Amygdala (tissue), 56 donors: ENCODE results near the gene INTS1.

ENCODE experiments used
- DNase-seq, 56 donors: peaks; one replicate each; lab custom pipeline; 2025; lab: John Stamatoyannopoulos, UW

INTS1 gene

DNA sequence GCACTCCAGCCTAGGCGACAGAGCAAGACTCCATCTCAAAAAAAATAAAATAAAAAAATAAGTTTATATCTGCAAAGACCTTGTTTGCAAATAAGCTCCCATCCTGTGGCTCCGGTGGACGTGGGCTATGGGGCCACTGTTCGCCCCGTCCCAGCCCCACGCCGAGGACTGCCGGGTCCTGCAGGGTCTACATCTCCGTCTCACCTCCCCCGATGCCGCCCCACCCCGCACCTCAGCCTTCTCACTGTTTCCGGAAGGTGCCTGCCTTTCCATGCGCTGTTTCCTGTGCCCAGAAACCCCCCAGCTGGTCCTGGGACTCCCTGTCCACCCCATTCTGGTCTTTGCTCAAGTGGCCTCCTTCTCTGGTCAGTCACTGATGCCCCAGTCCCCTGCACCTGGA lies 5.0 kb upstream of the INTS1 start:
- no peak for DNase-seq

DNA sequence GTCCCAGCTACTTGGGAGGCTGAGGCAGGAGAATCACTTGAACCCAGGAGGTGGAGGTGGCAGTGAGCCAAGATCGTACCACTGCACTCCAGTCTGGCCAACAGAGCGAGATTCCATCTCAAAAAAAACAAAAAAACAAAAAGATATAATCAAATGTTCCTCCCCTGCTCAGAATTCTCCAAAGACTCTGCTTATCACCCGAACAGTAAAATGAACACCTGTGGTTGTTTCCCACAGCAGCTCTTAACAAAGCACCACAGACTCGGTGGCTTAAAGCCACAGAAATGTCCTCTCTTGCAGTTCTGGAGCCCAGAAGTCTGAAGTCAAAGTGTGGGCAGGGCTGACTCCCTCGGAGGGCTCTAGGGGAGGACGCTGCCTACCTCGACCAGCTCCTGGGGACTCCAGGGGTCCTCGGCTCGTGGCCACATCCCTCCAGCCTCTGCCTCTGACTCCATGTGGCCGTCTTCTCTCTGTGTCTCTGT lies 4.1 kb upstream of the INTS1 start:
- DNase-seq, result no peak

DNA sequence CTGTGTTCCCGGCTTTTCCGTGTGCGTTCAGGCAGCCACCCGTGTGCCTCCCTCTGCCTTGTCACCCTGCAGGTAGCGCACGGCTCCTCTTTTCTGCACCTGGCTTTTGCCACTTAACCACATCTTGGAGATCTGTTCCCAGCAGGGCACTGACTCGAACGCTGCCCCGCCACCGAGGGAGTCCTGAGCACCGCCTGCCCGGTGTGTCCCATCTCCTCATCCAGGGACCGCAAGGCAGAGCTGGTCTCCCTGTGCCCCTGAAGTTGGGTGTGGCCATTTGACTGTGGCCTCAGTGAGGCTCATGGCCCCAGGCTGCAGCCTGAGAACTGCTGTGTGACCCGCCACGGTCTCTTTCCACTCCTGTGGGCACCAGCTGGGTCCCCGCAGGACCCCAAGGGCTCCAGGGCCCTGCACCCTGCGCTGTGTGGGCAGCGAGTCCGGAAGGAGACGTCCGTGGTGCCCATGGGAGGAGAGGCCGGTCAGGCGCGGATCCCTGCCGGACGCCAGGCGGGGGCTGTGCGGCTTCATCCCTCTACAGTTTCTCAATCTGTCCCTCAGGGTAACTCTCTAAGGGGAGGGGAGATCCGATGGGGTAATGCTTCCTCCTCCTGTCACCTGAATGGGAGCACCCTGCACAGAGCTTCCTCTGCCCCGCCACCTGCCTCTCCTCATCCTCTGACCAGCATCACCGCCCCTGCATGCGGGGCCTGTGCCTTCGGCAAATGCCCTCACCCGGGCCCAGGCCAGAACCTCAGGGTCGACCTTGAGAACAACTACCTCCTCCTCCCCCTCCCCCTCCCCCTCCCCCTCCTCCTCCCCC lies 1.8 kb upstream of the INTS1 start:
- DNase-seq, result peak in 1 of 56 donors; percentile 19

DNA sequence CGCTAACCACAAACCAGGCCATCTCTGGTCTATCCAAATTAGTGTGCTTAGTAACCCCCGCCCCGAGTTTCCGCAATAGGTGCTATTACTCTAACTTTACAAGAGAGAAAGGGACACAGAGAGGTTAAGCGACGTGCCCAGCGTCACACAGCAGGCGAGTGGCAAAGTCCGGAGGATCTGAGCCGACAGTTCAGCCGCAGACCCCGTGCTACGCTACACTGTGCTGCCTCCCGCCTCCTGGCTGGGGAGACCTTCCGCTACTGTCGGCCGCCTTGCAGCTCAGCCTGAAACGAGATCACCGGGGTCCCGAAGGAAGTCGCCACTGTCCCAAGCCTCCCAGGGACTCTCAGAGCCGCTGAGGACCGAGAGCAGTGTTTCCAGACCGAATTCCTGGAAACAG lies 799 bp downstream of the INTS1 start:
- no peak for DNase-seq

DNA sequence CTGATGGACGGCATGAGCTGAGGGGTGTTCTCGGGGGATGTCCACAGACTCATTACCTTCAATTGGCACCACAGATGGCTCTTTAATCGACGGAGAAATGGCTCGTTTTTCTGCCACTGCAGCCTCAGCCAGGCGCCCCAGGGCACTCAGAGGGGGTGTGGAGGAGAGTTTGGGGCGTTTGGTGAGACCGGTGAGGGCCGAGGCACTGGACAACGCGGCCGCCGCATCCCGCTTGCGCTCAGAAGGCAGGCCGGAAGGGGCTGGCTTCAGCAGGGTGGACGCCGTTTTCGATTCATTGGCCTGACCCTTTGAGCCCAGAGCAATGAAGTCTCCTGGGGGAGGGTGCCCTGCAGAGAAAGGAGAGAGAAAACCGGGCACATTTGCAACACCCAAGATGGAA lies 1.3 kb downstream of the INTS1 start:
- no peak for DNase-seq

DNA sequence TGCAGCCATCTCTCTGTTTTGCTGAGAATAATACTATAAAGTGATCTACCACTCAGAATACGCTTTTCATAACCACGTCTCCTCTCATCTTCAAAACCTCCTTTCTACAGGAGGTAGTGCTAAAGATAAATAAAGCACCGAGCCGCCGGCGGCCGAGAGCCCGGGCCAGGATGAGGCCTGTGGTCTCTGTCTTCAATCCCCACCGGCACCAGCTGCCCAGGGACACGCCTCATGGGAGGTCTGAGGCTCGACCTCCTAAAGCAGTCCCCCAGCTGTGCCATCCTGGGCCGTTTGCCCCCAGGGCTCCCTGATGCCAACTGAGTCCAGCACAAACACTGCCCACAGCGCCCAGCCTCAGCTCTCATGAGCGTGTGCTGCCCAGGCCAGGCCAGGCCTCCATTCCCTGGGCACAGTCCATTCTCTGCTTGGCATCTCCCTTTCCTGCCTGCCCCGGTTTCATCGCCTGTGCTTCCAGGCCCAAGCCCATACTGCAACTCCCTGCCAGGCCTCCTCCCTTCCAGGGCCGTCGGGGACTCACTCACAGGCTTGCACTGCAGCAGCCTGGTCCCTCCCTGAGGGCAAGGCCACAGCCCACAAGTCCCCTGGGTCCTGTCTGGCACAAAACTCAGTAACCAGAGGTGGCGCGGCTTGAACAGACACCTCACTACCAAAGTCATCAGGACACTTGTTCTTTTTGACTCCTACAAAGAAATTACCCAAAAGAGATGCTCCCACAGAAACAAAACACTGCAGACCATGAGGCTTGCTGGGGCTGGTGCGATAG lies 2.5 kb downstream of the INTS1 start:
- no peak for DNase-seq

DNA sequence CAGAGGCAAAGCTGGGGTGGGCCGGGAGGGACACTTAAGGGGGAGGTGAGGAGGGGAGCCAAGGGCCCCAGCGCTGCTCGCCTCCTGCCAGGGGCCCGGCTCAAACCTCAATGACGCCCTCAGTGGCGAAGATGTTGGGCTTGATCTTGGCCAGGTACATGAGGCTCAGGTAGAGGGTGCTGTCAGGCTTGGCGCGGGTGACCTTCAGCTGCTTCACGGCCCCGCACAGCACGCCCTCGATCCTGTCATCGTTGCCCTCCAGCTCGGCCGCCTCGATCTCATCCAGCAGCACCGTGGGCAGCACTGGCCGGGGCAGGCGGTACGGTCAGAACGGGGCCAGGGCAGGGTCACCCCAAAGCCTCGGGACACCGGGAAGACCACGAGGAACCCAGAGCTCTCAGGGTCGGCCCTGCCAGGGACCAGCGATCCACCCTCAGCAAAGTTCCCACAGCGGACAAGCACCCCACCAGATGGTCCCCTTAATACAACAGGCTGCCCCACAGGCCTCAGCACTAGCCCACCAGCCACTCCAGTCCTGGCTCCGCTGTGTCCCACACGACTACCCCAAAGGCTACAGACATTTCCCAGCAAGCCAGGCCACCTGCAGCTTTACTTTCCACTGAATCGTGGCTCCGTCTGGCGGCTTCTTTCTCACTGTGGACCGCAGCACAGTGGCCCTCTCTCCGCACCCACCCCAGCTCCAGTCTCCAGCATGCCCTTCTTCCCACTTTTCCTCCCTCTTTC lies 4.0 kb downstream of the INTS1 start:
- no peak for DNase-seq

DNA sequence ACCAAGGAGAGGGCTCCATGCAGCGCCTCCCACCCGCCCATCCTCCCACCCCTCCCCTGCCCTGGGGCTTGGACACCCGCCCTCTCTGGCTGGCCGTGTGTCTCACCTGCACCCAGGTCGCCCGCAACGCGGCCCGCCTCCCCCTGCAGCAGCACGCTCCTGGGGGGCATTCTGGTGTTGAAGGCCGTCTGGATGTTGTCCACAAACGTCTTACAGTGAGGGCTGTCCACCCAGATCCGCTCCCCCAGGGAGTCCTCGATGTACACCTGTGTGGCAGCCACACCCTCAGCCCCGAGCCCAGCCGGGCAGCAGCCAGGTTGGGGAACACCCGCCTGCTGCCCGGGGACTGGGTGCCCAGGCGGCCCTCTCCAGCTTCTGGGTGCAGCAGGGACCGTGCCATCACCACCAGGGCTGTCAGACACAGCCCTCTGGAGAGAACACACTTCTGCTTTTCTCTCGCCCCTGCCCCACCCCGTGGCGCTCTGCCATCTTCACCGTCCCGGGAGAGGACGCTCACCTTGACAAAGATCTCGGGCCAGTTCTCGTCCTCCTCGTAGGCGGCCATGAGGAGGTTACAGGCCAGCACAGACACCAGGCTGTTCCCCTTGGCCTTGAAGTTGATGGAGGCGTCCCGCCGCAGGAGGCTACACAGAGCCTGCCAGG lies 4.7 kb downstream of the INTS1 start:
- DNase-seq, result no peak

DNA sequence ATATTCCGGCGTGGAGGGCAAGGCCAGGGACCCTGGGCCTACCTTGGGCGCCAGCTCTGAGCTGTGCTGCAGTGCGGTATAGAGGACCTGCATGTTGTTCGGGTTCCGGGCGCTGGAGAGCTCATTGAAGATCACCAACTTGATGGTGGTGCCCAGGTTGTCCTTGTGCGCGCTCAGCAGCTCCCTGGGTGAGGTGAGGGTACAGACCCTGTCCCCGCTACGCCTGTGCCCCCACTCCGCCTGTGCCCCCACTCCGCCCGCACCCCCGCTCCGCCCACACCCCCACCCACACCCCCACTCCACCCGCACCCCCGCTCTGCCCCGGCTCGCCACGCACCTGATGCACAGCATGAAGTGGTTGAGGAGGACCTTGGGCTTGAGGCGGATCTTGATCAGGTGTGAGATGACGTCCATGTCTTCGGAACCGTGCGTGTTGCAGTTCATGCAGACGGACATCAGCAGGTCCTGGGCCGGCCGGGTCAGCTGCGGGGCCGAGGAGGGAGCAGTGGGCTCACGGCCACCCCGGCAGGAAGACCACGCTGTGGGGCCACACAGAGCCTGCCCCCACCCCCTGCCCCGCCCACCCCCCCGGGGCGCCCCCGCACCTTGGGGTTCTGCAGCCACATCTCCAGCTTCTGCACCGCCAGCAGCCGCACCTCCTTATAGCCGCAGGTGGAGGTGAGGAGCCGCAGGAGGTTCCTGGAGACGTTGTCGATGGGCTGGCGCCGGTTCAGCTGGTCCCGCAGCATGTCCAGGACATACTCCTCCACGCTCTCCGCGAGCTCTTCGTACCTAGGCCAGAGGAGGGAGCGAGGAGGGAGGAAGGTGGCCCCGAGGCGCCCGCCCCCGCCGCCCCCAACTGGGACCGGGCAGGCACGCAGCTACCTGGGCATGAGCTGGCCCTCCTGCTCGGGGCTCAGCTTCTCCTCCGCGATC lies 5.6 kb downstream of the INTS1 start:
- no peak for DNase-seq

DNA sequence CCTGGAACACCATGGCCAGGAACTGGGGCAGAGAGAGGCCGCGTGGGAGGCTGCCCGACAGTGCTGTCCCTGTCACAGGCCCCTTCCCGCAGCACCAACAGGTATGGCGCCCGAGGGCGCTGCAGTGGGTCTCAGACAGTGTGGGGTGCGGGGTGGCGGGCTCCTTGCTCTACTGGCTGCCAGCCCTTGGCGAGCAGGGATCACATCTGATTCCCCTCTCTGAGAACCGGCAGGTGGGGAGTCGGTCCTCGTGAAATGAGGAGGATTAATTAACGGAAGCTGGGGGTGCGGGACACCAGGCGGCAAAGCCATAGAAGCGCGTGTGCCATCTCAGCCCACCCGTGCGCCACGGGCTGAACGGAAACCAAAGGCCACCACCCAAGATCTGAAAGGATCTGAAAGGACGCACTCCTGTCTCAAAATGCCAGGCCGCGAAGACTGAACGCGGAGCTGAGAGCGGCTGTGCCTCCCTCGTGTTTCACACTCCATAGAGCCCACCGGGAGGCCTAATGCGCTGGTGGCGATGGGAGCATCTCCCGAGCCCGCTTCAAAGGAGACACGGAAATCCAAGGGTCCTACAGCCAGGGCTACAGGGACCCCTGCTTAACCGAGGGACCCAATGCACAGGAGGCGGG lies 6.8 kb downstream of the INTS1 start:
- DNase-seq, result no peak

DNA sequence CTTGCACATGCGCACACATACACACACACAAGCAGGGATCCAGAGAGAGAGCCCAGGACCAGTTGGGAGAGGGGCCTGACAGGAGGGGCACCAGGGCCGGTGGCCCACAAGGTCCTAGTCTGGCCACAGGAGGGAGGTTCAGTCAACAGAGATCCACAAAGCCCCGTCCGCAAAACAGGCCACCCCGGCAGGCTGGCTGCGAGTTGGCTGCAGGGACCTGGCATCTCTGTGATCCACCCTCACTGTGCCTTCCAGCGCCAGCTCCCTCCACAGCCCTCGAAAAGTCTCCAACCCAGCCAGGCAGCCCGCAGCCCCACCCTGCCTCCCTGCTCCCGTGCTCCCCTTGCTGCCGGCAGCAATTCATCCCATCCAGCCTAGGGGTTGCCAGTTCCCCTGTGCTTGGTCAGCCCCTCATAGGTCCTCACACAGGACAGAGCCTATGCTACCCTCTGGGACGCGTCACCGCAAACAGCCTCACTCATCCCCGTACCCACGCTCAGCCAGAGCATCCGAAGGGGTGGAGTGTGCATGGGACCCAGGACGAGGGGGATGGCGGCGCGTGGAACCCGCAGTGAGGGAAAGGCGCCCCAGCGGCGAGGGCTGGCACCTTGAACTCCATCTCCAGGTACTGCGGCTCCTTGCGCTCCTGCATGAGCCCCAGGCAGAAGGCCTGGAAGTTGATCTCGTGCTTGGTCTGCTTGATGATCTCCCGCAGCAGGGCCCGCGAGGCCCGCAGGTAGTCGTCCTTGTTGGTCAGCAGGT lies 7.5 kb downstream of the INTS1 start:
- DNase-seq, result no peak

DNA sequence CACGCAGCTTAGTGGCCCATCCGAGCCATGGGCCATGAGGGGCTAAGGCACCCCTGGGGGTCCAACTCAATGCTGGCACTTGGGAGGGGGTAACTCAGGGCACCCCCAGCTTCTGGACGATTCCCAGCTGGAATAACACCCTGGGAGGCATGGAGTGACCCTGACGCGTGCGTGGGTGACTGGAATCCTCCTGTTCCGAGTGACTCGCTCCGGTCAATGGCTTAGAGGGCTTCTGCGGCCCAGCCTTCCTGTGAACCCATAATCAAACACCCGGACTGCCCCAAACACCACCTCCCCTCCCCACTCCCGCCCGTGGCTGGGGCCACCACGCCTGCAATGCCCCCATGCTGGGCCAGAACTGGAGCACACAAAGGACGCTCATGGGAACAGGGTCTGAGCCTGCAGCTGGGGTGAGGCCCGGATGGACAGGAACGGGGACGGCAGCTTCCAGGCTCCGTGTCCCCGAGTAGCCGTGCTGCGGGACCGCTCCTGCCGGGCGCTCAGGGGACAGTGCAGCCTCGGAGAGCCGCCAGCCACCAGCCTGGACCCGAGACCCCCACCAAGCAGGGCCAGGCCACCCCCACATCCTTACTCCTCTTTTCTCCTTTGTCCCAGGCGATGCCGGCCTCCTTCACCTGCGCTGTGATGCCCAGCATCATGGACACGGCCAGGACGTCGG lies 8.5 kb downstream of the INTS1 start:
- DNase-seq, result no peak

DNA sequence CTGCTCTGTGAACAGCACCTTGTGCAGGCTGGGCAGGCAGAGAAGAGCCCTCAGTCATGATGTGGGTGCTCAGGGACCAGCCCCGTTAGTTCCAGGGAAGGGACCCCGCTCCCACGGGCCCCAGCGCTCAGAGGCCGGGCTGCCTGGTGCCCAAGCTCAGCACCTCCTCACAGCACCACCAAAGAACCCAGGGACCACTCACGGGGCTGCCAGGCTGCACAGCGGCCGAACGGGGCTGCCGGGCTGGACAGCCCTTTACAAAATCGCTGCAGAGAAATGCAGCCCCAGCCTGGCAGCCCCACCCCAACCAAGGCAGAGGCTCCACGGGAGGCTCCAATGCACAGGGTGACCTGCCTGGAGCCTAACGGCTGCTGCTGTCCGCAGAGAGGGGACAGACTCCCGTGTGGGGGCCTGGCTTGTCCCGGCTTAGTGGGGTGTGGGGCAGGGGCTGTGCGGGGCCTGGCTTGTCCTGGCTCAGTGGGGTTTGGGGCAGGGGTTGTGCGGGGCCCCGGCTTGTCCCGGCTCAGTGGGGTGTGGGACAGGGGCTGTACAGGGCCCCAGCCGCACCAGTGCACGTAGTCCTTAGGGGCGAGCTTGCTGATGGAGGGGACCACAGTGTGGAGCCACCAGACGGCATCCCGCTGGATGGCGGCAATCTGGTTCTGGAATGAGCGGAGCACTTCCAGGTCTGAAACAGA lies 9.2 kb downstream of the INTS1 start:
- peak in 1 of 56 donors; percentile 13 for DNase-seq

DNA sequence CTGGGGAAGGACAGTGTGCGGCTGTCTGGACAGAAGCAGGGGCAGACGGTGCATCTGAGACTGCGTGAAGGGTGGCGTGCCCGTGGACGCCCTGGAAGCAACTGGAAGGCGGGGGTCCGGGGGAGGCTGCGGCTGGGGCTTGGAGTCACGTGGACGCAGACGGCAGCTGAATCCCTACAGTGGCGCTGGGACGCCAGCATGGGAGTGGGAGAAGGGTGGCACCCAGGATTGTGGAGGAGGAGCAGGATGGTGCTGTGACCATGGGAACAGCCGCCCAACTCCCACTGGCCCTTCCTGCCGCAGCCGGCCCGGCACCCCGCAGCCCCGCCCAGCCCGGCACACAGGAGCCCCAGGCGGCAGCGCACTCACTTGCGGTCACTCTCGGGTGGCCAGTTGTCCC lies 9.7 kb downstream of the INTS1 start:
- DNase-seq, result peak in 18 of 56 donors; percentile 6 to 59 (median 36)

DNA sequence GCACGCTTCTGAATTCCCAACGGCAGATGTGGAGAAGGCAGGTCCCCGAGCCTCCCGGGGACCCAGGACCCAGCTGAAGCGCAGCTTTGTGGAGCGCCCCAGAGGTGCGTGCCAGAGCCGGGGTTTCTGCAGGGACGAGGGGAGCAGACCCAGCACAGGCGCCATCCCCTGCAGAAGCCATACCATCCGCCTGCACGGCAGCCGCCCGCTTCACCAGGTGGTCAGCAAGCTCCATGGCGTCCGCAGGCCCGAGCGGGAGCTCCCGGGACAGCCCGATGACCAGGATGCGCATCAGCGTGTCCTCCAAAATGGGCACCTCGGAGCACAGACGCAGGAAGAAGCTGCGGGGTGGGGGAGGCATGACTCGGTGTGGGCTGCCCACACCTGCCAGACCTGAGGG lies 10.6 kb downstream of the INTS1 start:
- DNase-seq, result no peak

DNA sequence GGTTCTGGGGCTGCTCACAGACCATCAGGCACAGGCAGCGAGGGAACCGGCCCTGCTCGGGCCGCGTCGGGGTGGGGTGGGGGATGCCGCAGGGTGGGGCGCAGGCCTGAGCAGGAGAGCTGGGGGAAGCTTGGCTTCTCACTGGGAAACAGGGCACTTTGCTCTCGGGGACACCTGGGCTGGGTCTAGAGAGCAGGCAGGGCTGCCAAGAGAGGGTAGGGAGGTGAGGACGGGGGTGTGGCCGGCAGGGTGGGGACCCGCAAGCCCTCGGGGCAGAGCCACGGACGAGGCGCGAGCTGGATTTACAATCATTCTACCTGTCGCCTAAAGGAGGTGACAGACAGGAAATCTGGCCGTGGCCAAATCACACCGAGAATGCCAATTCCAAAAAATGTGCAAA lies 11.1 kb downstream of the INTS1 start:
- no peak for DNase-seq

DNA sequence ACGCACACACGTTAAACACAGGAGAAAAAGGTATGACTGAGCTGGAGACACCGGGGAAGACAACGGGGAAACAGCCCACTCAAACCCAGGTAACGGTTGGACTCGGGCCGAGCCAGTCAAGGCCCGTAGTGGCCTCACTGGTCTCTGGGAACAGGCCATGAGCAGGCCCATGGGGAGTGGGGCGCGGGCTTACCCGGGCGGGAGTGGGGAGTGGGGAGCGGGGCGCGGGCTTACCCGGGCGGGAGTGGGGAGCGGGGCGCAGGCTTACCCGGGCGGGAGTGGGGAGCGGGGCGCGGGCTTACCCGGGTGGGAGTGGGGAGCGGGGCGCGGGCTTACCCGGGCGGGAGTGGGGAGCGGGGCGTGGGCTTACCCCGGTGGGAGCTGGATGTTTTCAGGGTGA lies 11.5 kb downstream of the INTS1 start:
- DNase-seq, result no peak
